Fibroblast of mammary gland (primary cell): ENCODE measurements around the gene TRIM39.

Experiments used
- DNase-seq: peaks from one replicate; pipeline ENCODE4 v3.0.0-alpha.2; 2010; ENCODE audit warnings: low read depth
- H3K4me3 ChIP-seq: 2 replicates; pipeline ENCODE4 v1.5.1; 2011; ENCODE audit warnings: low read depth, mild to moderate bottlenecking, low read length, moderate library complexity; ENCODE audit not compliant: control insufficient read depth
- CTCF ChIP-seq: conservative IDR thresholded peaks from 2 replicates; pipeline ENCODE4 v1.5.1; 2011; ENCODE audit warnings: low read depth, low read length, inconsistent platforms; ENCODE audit not compliant: control insufficient read depth, insufficient read depth

The TRIM39 gene

GRCh38 chr6:30341218-30341617, 14.5 kb downstream of the TRIM39 start:
- DNase-seq = no peak
- H3K4me3 ChIP-seq = no peak overlapping the region
- TF ChIP-seq CTCF = no peak

GRCh38 chr6:30341728-30342127, 15.0 kb downstream of the TRIM39 start:
- DNase-seq = no peak
- H3K4me3 ChIP-seq = no peak overlapping the region
- no peak for TF ChIP-seq CTCF

GRCh38 chr6:30344191-30344867, 17.6 kb downstream of the TRIM39 start:
- no peak for DNase-seq
- no peak overlapping the region for H3K4me3 ChIP-seq
- TF ChIP-seq CTCF = no peak

GRCh38 chr6:30344868-30345671, 18.3 kb downstream of the TRIM39 start, which contains the start of gene RPP21:
TSS of gene RPP21 (plus strand) at chr6:30345156. CDS start at chr6:30345172, 16 bp downstream.
- no peak for TF ChIP-seq CTCF
- H3K4me3 ChIP-seq = peak within 1 kb of the TSS; percentile 90
- DNase-seq = peak; percentile 60

- no peak for TF ChIP-seq CTCF
- H3K4me3 ChIP-seq = peak overlapping the region; percentile 90
- no peak for DNase-seq
Observed at GRCh38 chr6:30345852-30346251, 19.1 kb downstream of the TRIM39 start.

GRCh38 chr6:30348957-30349356, 22.2 kb downstream of the TRIM39 start:
- no peak for TF ChIP-seq CTCF
- DNase-seq = no peak
- no peak overlapping the region for H3K4me3 ChIP-seq
